NCI-H446 treated with DMSO at 0.1 percent for 48 hours (cell line): ENCODE measurements around the gene ADGRB3.
"Not testable (repeated sequence)": the region's sequence is repeated elsewhere in the genome, so short reads cannot be mapped to it uniquely, and the experiment has no call there.

Experiments used
- DNase-seq: peaks from one replicate; lab custom pipeline; 2025; lab: John Stamatoyannopoulos, UW

The ADGRB3 gene

DNA sequence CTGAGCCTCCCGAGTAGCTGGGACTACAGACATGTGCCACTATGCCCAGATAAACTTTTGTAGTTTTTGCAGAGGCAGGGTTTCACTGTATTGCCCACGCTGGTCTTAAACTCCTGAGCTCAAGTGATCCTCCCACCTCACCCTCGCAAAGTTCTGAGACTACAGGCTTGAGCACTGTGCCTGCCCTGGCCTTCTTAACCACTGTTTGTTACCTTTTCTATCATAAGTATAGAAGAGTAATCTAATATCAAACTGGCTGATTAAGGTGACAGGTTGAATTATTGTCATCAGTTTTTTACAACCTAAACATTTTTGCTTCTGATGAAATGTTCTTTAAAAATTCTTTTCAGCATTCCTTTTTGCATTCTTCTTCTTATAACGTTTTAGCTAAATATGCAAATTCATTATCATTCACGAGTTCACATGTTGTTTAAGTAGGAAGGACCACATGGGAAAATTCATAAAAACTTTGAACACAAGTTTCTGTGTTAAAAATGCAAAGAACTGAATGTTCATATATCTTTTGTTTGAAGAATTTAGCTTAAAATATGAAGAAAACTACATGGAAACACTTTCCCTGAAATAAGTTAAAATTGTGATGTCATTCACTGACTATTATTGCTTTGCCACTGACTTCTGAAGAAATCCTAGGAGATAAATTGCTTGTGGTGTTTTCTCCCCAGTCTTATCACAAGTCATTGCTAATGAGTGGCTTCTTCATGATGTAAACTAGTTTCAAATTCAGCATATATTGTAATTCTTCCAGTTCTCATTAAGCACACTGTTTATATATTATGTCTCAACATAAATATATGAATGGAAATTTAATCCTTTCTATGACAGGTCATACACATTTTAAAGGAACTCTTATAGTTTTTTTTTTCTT lies 106.7 kb downstream of the ADGRB3 start:
- DNase-seq = no peak

DNA sequence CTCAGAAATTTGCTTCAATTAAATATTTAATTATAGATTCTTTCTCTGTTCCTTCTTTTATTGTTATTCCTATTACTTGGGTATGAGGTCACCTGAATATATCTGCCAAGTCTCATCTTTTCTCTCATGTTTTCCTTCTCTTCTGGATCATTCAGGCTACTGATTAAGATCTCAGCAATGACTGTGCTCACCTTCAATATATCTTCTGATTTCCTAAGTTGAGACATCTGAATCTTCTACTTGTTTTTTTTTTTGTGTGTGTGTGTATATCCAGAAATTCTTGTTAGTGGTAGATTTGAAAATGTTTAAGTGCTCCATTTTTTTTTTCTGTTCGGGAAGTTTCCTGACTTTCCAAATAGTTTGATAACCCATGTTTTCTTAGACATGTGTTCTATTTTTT lies 108.0 kb downstream of the ADGRB3 start:
- no peak for DNase-seq

DNA sequence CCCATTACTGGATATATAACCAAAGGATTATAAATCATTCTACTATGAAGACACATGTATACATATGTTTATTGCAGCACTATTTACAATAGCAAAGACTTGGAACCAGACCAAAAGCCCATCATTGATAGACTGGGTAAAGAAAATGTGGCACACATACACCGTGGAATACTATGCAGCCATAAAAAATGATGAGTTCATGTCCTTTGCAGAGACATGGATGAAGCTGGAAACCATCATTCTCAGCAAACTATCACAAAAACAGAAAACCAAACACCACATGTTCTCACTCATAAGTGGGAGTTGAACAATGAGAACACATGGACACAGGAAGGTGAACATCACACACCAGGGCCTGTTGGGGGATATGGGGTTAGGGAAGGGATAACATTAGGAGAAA lies 109.3 kb downstream of the ADGRB3 start:
- not testable (repeated sequence) for DNase-seq

DNA sequence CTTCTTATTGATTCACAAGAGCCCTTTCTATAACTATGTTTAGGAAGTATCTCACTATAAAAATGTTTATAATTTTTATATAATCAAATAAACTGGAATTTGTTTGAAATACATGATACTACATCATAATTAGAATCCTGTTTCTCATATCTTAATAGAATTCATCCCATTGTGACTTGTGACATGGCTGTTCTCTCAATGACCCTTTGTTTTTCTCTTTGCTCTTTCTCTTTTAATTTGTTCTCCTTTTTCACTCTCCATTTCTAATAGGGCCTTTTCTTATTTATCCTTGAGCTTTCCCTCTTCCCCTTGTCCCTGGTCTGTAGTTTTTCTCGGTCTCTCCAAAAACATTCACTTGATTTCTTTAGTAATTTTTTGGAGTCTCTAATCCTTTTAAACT lies 111.3 kb downstream of the ADGRB3 start:
- DNase-seq = no peak

DNA sequence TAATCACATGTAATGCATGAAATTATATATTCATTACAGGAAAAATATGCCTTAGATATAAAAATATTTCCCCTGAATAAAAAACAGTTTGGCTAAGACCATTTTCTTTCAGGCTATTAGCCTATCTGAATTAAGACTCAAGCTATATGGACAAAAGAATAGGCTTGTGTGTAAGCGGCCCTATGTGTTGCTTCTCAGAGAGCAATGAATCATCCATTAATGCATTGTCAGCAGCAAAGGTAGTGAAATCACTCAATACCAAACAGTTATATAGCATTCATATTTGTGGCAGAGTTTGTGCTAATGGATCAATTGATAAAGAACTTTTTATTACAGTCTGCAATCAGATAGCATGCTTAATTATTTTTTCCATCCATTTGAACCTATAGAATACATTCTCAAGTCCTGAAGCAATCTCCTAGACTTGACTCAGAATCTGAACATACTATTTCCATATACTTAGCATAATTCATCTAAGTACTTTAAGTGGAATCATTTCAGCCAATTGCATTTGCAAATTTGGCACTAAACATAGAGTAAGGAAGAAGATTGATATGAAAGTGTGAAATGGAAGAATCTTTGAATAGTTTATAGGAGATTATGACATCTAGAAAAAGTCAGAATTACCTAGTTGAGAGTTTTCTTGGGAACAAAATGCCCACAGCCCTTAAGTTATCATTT lies 112.2 kb downstream of the ADGRB3 start:
- no peak for DNase-seq

DNA sequence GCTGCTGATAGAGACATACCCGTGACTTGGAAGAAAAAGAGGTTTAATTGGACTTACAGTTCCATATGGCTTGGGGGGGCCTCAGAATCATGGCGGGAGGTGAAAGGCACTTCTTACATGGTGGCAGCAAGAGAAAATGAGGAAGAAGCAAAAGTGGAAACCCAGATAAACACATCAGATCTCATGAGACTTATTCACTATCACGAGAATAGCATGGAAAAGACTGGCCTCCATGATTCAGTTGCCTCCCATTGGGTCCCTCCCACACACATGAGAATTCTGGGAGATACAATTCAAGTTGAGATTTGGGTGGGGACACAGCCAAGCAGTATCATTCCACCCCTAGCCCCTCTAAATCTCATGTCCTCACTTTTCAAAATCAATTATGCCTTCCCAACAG lies 112.8 kb downstream of the ADGRB3 start:
- DNase-seq = not testable (repeated sequence)

DNA sequence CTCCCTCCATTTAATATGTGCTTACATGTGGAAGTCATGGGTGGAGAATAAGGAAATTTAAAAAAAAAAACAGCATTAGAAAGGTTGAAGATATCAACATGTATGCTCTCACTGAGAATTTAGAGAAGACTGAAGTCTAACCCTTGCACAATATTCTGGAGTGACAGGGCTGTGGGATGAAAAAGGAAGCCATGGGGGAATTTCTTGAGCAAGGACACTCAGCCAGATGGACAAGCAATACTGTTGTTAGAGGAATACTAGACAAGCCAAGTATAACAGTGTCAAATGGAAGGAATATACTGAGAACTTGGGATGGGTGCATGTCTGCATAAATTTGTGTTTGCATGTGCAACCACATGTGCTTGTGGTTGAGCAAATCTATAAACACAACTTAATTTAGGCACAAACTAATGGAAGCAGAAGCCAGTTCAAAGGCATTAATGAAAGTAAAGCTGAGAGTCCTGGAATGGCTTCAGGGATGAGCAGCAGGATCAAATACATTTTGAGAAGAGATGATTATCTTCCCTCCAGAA lies 119.7 kb downstream of the ADGRB3 start:
- no peak for DNase-seq

DNA sequence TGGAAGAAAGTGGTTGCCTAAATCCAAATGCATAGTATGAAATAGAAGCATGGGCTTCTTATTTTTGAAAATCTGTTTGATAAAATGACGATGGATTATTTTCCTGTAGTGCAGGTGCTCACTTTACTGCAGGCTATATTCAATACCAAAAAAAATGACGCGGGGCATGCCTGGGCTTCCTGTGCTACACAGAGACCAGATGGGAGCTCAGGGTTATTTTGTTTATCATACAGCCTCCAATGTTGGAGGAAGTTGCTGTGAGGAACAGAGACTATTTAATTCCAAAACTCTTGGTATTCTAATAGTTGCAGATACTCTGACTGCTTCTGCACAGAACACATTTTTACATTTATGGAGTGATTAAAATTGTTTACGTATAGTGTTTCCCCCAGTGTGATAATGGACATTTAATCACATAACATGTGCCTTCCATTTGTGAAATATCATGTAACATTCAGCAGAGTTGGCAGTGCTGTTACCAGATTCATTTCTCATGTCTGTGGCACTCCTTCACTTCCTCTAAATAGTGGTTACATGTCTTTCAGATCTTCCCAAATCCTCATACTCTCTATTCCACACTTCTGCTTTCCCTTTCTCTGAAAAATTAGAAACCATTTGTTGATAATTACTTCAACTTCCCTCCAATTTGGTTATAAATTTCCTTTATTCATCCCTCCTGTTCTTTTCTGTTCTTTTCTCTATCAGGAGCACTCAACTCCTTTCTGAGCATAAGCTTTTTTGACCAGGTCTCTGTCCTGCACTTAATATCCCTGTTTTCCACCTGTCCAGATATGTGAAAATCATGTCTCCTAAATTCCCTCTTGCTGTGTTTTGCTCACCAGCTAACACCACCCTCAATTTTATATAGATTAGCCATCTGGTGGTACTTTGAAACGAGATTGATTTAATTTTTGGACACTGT lies 121.6 kb downstream of the ADGRB3 start:
- DNase-seq = peak; percentile 35

DNA sequence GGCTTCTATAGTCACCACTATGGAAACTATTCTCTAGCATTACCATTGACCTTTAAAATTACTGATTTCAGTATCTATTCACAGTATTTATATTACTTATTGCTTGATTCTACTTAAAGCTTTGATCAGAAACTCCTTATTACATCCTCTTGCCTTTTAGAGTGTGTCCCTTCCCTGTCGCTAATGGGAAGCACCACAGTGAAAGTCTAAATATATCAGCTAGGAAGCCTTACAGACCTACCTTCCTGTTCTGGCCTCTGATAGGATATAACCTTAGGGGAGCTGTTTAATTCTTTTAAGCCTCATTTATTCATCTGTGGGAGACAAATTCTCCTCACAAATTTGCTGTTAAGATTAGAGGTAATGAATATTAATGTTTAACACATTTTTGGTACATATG lies 122.7 kb downstream of the ADGRB3 start:
- DNase-seq = no peak

DNA sequence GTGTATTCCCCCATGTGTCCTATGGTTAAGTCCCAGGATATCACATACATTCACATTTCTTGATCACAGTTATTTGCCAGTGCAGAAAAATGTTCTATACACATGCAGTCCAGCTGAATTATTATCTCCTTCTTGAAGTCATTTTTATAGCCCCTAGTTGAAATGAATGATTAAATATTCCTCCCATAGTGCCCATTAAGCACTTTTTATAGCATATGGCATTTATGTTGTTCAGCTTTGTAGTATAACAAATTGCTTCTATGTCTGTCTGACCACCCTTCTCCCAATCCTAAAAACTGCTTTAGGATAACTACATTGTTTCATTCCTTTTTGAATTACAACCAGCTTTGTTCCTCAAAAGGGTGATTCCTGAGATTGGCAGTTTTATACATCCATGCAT lies 123.5 kb downstream of the ADGRB3 start:
- no peak for DNase-seq

DNA sequence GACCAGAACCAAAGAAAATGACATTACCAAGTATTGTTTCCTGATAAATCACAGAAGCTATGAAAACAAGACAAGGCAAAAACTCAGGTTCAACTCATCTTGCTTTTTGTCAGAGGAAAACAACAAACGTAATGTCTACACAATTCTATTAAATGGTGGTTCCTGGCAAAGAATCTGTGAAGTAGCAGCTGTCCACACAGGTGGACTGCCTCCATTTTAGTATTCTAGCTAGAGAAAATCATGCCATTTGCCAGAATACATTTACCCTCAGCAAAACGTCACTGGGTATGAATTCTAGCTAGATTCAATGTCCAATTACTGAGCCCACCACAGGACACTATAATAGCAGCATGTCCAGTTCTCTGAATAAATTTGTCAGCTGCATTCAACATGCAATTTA lies 125.4 kb downstream of the ADGRB3 start:
- peak; percentile 41 for DNase-seq

DNA sequence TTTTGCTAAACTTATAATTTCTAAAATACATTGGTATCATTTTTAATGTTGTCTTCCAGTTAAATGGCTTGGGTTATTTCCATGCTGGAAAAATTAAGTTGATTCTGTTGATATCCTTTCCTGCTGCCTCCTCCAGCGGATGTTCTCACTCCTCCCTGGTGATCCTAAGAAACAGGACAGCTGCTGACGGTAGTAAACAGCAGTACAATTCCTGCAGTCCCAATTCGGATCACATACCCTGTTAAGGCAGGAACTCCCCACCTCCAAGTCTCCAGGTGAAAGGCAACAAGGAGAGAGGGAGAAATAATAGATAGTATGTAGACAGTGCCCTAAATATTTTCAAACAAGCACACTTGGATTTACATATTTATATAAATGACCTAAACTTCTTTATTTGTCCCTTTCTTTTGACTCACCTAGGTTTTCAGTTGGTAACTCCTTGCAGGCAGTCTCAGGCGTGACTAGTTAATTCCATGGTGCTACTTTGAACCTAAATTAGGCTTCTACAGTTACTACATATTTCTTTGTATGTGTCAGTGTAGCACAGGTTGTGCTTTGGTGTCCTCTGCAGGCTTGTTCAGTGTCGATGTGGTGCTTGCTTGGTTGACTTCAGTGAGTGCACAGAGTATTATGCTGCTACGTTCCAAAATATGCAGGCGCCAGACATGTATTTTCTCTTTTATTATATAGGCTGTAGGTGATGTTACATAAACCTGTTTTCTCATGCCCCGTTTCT lies 126.0 kb downstream of the ADGRB3 start:
- peak; percentile 65 for DNase-seq

DNA sequence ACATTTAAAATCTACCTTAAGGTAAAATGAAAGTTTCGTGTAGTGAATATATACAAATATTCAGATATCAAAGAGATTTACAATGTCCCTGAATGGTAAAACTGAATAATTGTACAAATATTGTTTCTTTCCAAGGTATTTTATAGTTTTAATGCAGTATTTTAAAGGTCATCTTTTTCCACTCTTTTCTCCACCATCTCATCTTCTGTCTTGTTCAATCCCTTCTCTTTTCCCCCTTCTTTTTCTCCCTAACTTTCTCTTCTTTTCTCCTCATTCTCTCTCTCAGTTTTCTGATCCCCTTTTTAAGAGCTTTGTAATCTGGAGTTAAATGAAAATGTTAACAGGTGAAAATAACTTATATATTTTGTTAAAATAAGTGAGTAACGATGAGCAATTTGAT lies 126.9 kb downstream of the ADGRB3 start:
- DNase-seq = no peak

DNA sequence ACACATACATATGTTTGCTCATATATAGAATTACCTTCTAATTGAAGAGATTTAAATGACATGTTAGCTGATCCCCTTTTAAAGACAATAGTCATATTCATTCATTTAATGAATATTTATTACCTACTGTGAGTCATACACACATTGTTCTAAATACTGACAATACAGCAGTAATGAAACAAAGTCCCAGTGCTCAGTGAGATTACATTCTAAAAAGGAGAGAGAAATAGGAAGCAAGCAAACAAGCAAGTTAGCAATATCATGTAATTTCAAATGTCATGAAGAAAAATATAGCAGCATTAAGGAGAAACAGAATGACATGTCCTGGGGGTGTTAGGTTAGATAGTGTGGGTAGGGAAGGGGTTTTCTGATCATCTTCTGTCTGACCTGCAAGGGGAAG lies 136.3 kb downstream of the ADGRB3 start:
- no peak for DNase-seq

DNA sequence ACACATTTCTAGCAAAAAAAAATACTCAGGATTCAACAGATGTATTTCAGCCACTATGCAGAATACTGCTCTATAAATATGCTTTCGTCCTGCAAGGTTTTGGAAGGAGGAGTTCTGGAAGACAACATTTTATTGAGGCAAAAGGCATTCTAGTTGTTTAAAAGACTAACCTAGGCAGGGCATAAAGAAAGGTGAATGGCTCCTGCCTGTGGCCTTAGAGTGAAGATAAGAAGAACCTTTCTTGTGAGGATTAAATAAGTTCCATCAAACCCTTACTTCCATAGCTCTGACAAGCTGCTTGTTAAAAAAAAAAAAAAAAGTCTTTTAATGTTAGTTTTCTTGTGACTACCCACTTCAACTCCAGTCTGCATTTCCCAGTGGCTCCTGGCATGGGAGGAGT lies 139.8 kb downstream of the ADGRB3 start:
- DNase-seq = no peak

DNA sequence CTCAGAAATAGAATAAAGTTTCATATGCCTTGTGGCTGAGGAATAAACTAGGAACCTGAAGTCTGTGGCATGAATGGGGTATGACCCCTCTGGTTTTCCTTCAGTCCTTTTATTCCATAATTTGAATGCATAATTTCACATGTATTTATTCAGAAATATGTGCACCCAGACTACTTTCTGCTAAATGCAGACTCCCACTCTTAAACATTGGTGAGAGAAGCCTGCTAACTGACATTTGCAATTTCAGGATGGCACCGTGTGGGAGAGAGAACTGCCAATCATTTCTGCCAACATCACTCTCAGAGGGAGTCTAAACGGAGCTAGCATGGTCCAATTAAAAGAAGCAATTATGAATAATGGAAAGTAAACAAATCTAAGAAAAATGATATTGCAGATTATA lies 141.3 kb downstream of the ADGRB3 start:
- peak; percentile 27 for DNase-seq

DNA sequence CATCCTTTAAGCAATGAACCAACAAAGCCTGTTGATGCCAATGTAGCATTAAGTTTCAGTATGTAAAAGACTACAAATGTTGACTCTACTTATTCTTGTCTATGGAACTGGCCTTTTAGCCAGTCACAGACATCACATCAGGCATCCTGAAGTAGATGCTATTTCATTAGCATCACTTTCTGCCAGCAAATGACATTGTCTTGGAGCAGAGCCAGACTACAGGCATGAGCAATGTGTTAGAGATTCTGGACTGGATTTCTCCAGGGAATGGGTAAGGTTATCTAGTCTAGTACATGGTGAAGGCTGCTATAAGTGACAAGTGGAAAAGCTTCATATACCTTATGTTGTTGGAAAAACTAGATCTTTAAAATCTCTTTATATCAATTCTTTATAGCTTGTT lies 142.9 kb downstream of the ADGRB3 start:
- peak; percentile 95 for DNase-seq

DNA sequence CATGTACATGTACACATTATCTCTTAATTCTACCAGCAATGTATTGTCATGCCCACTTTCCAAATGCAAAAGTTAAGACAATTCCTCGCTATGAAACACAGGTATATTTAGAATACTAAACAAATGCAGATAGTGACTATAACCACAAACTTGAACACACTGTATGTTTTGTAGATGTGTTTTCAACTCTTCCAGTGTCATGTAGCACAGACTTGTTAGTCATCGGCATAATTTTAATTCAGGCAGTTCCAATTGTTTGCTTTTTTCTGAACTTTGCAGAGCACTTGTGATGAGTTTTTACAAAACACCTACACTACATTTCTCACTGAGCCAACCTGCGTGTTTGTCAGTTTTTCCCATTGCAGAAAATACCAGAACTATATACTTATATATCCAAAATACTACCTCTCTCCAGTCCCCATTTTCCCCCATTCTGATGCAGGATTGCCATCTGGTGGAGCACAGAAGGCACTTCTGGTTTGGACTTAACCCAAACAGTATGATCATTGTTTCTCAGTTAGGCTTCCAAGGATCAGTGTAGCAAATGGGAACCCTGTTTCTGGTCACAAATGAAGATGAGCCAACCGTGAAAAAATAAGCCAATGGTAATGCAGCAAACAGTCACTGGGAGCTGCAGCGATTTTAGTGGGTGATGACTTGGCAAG lies 143.4 kb downstream of the ADGRB3 start:
- peak; percentile 90 for DNase-seq

DNA sequence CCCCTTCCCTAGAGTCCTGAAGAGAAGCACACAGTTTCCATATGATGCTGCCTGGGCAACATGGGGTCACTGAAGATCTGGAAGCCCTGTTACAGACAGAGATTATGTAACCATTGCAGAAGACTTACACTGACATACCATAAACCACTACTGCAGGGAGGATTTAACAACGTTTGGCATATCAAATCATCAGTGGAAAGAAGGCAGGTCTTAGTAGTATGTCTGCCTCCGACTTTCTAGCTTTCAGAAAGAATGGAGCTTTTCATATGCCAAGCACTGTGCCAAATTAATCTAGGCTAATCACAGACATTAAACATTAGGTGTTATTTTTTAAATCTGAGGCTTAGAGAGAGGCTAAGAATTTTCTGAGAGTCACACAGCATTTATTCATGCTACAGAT lies 144.3 kb downstream of the ADGRB3 start:
- no peak for DNase-seq

DNA sequence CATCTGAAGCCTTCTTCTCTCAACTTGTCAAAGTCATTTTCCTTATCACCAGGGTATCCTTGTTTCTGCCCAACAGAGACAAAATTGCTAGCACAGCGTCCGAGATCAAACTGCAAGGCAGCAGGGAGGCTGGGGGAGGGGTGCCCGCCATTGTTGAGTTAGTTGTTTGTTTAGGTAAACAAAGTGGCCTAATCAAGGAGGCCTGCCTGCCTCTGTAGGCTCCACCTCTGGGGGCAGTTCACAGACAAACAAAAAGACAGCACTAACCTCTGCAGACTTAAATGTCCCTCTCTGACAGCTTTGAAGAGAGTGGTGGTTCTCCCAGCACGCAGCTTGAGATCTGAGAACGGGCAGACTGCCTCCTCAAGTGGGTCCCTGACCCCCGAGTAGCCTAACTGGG lies 155.0 kb downstream of the ADGRB3 start:
- DNase-seq = not testable (repeated sequence)

DNA sequence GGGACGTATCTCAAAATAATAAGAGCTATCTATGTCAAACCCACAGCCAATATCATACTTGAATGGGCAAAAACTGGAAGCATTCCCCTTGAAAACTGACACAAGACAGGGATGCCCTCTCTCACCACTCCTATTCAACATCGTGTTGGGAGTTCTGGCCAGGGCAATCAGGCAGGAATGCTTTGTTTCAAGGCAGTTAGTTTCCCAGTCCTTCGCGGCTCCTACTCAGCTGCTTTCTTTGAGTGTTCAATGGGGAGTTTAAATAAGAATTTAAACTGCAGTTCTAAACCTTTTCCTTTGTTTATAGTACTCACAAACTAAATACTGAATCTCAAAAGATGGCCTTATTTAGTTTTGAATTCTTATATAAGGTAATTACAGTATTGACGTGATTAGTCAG lies 179.9 kb downstream of the ADGRB3 start:
- DNase-seq = not testable (repeated sequence)
